ENCODE results near the gene SARM1.
"Not testable (repeated sequence)": the region's sequence is repeated elsewhere in the genome, so short reads cannot be mapped to it uniquely, and the experiment has no call there.

SARM1 gene

DNA sequence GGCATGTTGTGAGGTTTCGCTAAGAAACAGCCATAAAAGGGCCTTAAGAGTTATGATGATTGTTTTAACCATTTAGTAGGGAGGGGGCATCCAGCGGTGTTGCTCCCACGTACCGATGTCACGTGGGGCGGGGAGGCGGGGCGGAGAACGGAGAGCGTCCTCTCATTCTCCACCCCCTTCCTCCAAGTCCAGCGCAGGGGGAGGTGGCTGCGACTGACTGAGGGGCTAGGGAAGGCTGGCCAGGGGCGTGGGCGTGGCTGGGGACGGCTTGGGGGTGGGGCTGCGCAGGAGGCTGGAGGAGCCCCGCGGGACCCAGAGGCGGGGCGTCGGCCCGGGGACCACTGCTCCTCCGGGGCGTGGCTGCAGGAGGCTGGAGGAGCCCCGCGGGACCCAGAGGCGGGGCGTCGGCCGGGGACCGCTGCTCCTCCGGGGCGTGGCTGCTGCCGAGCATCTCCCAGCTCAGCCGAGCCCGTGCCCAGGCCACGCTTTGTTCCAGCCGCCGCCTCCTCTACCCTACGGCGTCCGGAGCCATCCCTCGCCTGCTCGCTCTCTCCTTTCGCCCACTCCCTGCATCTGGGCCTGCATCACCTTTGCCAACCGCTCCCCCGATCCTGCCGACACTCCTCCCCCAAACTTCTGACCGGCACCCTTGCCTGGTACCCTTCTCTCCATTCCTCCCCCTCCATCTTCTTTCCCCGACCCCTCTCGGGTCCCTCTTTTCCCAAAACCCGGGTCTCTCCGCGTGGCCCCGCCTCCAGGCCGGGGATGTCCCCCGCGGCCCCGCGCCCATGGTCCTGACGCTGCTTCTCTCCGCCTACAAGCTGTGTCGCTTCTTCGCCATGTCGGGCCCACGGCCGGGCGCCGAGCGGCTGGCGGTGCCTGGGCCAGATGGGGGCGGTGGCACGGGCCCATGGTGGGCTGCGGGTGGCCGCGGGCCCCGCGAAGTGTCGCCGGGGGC, at the start of gene SARM1:
SARM1 (plus strand) TSS at position 450 of the 958 bp plus-strand sequence; CDS start at position 789, 339 bp downstream.
- peak; percentile 75 for DNase-seq

DNA sequence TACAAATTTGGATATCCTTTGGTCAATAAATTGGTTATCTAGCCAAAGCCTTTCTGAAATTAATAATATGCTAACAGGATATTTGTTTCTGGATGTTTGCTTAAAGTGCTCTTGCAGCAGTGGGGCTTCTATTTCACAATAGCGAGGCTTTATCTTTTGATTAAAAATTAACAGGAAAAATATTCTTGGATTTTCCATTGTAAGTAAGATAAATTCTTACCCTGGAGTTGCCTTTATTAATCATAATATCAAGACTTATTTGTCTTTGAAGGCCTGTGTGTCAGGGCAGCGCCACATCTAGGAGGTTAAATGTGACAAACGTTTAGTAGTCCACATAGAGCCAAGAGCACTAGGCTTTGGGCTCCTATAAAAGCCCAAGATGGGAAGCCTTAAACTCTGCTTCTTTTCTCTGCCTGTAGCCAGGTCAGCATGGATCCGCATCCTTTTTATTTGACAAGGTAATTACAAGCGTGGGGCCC, 47.2 kb upstream of the SARM1 start:
- DNase-seq: no peak

DNA sequence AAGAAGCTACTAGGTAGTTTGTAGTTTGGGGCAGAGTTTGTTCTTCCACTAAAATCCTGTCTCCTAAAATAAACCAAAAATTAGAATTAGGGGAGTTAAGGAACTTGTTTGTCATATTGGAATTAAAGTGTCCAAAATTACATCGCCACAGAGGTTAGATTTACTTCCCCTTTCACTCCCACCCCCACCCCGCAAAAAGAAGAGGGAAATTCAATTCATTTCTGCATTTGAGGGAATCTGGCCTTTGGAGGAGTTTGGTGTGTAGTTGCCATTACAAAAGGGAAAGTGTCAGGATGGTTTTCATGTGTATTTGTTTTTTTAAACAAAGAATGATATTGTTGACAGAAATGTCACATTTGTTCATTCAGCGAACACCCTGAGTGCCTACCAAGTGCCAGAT, 46.7 kb upstream of the SARM1 start:
- DNase-seq: no peak

DNA sequence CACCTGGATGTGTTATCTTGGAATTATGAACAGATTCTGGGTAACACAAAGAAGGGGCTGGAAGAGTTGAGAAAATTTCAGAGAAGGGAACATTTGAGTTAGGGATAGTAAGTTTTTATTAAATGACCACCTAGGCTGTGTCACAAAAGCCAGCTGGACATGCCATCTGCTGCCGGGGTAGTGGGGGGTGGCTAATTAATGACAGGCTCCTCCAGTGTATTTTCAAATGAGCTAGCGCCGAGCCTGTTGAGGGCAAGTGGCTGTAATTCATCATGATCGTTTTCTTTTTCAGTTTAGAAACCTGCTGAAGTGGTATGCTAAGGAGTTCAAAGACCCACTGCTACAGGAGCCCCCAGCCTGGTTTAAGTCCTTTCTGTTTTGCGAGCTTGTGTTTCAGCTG, 46.3 kb upstream of the SARM1 start:
- no peak for DNase-seq

DNA sequence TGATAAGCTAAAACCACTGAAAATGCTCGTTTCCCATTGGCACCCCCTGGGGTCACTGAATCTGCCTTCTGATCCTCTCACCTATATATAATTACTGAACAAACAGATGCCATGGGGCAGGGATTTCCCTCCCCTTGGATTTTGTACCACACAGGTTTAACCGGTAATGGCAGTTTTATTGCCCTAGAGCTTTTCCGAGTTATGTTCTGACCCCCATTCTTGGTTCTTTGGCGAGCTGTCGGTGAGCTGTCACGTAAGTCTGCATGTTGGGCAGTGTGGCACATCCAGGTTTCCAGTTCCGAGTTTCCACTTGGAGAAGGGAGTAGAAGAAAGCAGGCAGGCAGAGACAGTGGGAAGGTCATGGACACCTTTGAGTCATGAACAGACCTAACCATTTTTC, 45.4 kb upstream of the SARM1 start:
- no peak for DNase-seq

DNA sequence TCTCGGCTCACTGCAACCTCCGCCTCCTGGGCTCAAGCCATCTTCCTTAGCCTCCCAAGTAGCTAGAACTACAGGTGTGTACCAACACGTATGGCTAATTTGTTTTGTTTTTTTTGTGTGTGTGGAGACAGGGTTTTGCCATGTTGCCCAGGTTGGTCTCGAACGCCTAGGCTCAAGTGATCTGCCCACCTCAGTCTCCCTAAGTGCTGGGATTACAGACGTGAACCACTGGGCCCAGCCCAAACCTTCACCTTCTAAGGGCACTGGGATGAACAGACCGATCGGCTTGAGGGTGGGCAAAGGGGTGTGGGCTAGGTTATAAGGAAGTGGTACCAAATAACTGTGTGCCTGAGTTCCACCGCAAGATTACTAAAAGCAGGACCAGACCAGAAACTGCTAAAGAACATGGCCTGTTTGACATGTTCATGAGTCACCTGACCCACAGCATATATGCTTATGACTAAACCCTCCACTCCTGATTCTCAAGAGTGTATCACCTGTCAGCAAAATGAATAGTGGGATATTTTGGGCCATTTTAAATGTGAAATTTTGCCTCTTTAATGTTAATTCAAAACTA, 44.4 kb upstream of the SARM1 start:
- DNase-seq: no peak

DNA sequence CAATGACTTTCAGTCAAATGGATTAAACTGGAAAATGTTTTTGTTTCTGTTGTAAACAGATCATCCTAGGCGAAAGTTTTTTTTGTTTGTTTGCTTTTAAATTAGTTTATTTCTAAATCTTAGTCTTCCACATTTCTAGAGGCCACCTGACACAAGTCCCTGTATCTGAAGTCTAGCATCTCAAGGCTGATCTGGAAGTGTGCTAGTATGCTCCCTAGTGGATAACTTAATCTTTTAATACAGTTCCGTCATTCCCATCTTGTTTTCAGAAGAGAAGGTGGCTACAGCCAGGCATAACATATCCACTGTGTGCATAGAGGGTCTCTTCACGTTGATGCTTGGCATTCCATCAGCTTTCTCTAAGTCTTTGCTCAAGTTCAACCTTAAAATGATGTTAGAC, 43.8 kb upstream of the SARM1 start:
- no peak for DNase-seq

DNA sequence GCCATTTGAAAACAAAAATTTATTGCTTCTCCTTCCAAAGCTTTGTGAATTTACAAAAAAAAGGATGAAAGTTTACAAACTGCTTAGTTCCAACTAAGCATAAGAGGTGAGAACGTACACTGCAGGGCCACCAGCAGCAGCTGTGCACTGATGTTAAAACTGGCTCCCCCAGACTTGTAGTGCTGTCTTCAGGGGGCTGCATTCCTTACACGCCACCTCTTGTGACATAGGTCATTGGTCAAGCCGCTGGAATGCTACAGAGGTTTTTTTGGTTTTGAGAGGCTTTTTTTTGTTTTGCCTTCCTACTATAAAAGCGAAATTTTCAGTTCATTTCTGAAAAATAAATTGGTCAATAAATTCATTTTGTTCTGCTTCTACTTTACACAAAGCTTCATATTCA, 43.2 kb upstream of the SARM1 start:
- no peak for DNase-seq

DNA sequence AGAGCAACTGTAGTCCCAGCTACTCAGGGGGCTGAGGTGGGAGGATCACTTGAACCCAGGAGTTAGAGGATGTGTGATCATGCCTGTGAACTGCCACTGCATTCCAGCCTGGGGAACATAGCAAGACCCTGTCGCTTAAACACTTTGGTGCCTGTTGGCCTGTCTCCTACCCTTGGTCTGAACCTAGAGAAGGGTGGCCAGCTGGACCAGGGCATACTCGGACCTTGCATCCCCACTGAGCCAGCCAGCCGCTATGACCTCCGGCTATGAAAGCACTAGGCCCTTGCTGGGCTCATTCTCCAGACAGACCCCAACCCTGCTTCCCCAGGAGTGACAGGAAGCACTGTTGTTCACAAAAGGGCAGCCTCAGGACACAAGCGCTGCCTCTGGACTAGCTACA, 40.8 kb upstream of the SARM1 start:
- no peak for DNase-seq

DNA sequence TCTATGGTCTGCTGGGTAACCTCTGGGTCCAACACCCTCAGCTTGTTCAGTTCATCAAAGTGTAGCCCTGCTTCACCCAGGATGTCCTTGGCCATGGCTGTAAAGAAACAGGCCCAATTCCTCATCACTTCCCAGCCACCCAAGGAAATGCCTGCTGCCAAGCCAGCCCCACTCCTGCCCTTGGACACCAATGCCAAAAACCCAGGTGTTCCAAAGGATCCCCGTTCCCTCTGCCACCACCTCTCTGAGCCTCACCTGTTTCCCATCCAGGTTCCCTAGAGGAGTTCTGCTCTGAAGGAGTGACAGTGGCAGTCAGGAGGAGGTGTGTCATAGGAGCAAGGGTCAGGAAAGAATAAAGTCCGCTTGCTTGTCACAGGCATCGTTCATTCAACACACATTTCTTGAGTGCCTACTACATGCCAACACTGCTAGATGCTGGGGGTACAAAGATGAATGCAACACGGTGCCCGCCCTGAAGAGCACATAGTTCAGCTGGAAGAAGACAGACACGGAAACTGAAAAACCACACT, 39.5 kb upstream of the SARM1 start:
- no peak for DNase-seq

DNA sequence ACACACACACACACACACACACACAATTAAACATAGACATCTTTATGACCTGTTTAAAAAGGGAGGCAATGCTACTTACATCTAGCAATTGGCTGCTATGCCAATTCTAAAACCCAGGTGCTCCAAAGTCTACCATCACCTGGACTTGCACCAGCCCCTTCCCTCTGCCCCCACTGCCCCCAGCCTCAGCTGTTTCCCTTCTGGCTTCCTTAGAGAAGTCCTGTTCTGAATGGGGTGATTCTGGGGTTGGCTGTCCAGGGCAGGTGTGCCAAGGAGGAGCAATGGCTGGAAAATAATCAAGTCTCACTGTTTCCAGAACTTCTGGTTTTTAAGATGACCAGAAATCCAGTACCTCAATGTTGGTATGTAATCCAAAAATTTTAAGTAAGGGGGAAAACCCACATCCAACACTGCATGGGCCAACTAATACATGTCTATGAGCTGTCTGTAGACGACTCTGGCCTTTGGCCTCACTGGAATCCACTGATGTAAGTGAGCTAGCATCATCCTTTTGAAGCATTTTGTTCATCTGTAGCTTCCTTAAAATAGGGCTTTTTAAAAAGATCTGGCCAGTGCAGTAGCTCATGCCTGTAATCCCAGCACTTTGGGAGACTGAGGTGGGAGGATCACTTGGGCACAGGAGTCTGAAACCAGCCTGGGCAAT, 38.3 kb upstream of the SARM1 start:
- no peak for DNase-seq

DNA sequence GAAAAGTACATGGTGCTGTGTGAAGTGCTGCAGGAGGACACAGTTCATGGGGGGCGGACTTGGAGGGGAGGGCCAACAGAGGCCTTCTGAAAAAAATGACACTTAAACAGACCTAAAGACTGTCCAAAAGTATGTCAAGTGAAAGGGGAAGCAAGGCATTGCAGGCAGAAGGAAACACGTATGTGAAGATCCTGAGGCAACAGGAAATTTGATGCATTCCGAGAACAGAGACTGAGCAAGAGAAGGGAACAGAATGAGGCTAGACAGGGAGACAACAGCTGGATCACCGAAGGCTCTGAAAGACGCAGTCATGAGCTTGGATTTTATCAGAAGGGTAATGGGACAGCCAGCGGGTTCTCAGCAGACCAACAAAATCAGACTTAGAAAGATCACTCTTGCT, 37.3 kb upstream of the SARM1 start:
- no peak for DNase-seq

DNA sequence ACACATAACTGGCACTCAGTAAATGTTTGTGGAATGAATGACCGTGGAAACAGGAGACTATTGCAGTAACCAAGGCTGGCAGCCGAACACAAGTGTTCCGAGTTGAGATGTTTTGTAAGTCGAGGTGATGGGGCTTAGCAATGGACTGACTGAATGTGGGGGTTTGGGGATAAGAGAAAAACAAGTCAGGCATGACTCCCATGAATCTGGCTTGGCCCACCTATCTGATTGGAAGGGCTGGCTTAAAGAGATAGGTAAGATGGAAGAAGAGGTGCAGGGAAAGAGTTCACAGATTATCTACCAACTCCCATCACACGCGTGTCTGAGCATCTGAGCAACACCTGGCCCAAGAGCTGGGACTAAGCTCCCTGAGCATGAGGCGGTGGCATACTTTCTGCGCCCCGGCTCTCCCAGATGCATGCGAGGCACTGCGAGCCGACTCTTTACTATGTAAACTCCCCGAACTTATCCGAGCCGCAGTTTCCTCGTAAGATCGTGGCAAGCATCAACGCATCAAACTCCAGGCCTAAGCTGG, 36.8 kb upstream of the SARM1 start:
- DNase-seq: no peak

DNA sequence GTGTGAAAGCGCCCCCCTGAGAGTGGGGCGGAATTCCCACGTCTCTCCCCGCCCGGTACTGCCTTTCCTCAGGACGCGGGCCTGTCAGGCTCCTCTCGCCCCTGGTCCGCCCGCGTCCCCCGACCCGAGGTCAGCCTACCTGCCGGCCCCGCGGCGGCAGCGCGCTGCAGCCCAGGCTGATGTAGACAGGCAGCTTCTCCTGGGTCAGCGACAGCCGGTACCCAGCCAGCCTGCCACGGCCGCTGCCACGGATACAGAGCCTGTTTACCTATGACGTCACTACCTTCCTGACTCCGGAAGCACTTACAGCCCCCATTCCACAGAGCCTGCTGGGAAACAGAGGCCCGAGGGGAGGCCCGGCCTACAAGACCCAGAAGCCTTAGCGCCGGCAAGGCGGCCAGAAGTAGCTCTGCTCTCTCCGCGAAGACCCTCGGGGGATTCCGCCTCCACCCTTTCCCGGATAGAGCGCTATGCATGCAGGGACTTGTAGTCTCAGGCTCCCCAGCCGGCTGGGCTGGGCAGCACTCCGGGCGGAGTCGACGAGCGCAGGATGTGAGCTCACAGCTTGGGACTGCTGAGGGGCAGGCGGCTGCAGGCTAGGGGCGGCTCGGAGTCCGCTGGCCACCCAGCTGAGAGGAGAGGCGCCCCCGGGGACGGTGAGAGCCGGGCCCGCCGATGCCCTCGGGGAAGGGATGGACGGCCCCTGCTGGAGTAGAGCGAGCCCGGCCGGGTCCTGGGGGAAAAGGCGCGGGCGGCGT, 36.1 kb upstream of the SARM1 start, which contains the start of the genes IFT20 and TNFAIP1:
IFT20 (minus strand) TSS at position 272 of the 758 bp plus-strand sequence. CDS start 3,487 bp downstream, outside the sequence.
TNFAIP1 (plus strand) TSS at position 561 of the 758 bp plus-strand sequence. CDS start 3,761 bp downstream, outside the sequence.
- DNase-seq: peak; percentile 97

DNA sequence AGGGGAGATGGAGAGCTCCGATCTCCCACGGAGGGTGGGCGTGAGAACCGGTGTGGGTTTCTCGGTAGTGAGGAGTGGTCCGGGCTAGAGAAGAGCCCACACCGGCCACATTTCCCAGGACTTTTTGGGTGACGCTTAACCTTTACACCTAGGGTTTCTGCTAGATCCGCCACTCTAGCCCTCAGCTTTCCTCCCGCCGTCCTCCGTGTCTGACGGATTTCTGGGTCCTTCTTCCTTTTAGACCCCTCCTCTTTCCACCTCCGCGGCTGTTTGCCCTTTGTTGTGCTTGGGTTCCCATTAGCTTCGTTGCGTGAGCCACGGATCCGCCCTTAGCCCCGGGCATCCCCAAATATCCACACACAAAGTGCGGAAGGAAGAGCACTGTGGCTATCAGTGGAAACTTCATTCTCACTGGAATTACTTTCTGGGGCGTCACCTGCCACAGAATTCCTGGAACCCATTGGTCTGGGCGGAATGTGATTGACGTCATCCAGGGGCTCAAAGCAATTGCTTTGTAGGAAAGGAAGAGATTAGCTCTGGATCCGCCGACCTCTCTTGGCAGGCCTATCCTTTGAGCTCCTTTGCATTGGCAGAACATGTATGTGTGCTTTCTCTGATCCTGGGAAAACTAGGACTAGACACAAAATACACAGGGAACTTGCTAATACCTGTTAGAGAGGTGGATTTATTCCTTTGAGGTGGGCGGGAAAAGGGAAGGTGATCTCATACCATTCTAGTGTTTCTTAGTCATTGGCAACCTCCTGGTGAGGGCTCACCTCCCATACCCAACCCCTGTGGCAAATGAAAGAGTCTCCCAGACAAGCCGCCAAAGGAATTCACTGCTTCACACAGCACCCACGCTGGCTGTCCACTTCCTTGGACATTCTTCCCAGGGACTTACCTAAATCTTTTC, 35.3 kb upstream of the SARM1 start:
- peak; percentile 45 for DNase-seq

DNA sequence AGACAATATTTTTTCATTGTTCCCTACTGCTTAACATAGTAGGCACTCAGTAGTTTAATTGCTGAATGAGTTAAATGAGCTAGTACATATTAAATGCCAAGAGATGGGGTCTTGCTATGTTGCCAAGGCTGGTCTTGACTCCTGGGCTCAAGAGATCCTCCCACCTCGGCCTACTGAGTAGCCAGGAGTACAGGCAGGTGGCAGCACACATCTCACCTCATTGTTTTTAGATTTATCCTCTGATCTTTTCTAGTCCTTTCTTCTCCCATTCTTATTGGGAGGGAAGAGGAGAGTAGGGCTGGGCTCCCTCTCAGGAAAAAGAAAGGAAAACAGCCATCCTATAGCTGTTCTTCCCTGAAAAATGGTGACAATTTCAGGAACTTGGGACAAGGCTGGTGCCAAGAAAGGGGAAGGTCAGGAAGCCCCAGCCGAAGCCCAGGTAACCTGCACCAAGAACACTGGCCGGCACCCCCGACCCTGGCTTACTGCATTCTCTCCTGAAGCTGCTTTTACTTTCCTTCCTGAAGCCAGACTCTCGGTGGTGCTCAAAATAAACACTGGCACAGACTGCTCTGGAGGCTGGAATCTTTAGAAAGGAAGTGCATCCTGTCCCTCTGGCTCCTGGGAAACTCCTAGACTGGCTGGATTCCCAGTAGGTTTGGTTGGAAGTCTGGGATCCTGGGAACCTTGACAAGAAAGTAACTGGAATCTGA, 33.3 kb upstream of the SARM1 start:
- DNase-seq: no peak

DNA sequence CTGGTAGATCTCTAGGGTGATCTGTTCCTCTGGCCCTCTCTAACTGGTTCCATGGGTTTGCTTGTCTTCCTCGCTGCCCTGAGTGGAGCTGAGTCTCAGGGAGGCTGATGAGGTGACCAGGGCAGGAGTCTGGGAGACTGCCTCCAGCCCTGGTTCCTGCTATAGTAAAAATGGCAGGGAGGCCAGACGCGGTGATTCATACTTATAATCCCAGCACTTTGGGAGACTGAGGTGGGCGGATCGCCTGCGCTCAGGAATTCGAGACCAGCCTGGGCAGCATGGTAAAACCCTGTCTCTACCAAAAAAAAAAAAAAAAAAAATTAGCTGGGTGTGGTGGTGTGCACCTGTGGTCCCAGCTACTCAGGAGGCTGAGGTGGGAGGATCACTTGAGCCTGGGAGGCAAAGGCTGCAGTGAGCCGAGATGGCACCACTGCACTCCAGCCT, 32.7 kb upstream of the SARM1 start:
- not testable (repeated sequence) for DNase-seq

DNA sequence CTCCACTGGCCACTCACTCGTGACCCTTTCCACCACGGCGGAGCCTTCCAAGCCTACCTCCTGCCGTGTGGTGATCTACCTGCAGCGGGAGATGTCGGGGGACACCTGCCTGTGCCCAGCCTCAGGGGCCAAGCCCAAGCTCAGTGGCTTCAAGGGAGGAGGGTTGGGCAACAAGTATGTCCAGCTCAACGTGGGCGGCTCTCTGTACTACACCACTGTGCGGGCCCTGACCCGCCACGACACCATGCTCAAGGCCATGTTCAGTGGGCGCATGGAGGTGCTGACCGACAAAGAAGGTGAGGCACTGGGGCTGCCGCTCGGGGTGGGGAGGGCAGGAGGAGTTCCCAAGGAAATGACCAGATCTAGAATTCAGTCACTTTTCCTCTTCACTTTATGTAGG, 32.1 kb upstream of the SARM1 start:
- no peak for DNase-seq

DNA sequence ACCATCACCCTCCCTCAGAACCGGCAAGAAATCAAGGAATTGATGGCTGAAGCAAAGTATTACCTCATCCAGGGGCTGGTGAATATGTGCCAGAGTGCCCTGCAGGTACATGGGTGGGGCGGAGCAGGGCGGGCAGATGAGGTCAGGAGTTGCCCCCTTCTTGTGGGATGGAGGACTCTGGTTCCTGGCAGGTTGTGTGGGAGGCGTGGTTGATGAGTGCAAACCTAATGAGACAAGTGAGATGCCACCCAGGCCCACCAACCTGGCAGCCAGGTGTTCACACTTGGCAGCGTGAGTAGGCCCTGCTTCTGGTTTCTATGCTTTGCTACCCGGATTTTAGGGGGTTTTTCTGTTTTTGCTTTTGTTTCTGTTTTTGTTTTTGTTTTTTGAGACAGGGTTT, 31.1 kb upstream of the SARM1 start:
- no peak for DNase-seq

DNA sequence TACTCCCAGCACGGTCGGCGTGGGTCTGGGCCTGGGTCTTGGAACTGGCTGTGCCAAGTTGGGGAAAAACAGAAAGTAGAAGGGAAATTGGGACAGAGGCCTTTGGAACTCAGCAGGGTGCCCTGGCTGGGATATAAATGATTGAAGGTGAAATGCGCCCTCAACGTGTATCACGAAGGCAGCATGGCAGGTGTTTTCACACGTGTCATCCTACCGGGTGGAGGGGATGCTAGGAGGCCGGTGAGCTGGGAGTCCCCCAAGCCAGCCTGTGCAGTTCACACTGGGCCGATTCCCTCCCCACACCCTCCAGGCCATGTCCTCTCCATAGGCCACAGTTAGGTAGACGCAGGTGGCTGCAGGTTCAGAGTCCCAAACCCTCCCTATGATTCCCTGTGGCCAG, 30.0 kb upstream of the SARM1 start:
- DNase-seq: no peak

All from SHP77 treated with DMSO at 0.1 percent for 48 hours (cell line).